CD4-positive, alpha-beta T cell treated with Interleukin-6 for 4 hours (primary cell): ENCODE data around the gene TRIM9.
"Not testable (repeated sequence)": the region's sequence is repeated elsewhere in the genome, so short reads cannot be mapped to it uniquely, and the experiment has no call there.

ENCODE experiments used
- DNase-seq: peaks from one replicate; pipeline ENCODE4 v3.0.0-alpha.2; 2020; ENCODE audit warnings: mixed read lengths

Gene TRIM9

GRCh38 chr14:50956421-50956820 lies 138.5 kb downstream of the TRIM9 start:
- not testable (repeated sequence) for DNase-seq

- no peak for DNase-seq
Observed at GRCh38 chr14:50955373-50956043, 139.4 kb downstream of the TRIM9 start.

GRCh38 chr14:50954811-50955372 lies 140.0 kb downstream of the TRIM9 start:
- DNase-seq: no peak

DNA sequence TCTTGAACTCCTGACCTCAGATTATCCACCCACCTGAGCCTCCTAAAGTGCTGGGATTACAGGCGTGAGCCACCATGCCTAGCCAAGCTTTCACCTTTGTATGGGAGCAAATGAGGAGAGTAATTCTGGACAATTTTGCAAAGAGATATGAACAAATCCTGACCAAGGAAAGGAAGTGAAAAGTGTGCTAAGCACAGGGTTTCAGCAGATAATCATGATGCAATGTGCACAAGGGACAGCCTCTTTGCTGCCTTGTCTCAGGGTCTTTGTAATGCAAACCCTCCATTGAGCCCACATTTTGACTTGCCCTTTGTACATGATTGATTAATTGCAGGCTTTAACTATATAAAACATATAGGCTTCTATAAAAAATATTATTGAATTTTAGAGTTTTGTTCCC lies 141.4 kb downstream of the TRIM9 start:
- DNase-seq: no peak

DNA sequence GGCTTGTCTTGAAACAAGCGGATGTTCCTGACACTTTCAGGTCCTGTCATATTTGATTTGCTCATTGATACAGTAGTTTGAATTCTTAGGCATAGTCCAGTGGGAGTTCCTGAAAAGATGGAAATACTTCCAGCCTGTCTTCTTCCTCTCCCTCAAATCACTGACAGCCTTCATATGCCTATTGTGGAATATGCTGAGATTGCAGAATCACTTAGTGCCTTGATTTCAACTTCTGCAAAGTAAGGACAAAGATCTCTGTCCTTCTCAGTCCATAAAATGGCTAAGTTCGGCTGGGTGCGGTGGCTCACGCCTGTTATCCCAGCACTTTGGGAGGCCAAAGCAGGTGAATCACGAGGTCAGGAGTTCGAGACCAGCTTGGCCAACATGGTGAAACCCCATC lies 143.9 kb downstream of the TRIM9 start:
- DNase-seq: no peak

DNA sequence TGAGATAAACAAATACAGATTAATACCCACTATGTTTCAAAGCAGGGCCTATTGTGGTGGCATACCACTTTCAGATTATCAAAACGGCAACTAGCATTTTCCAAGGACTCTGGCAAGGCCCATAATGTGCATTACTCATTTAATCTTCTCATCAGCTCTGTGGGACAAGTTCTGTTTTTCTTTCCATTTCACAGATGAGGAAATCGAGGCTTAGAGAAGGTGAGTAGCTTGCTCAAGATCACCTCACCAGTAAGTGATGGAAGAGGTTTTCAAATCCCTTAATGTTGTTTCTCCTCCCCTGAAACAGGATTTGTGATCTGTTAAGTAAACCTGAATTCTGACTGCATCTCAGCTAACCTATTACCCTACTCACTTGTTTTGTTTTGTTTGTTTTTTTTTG lies 146.7 kb downstream of the TRIM9 start:
- DNase-seq: no peak

DNA sequence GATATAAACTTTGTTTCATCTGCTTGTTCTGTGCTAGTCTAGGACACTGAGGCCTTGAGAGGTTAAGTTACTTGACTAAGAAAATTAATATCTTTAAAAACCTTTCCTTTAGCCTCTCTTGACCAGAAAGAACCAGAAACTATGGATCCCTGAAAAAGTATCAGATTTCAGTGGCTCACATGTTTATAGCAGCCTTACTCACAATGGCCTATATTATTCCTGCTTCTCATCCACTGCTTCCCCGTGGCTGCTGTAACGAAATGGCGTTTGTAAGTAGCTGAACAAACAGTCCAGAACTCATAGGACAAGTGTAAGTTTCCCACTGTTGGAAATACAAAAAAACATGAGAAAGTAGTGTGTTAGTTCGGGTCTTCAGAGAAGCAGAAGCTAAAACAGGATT lies 147.5 kb downstream of the TRIM9 start:
- no peak for DNase-seq

- no peak for DNase-seq
Observed at GRCh38 chr14:50946234-50946935, 148.5 kb downstream of the TRIM9 start.

GRCh38 chr14:50944647-50945413 lies 150.1 kb downstream of the TRIM9 start:
- DNase-seq: no peak

- peak; percentile 30 for DNase-seq
Observed at GRCh38 chr14:50943943-50944646, 150.8 kb downstream of the TRIM9 start, which contains the start of gene PYGL. Gene PYGL, minus strand, starts transcription at chr14:50944483. Its CDS starts 80 bp downstream, at chr14:50944403.

GRCh38 chr14:50943261-50943942 lies 151.5 kb downstream of the TRIM9 start:
- no peak for DNase-seq

- not testable (repeated sequence) for DNase-seq
Observed at GRCh38 chr14:50941638-50942037, 153.3 kb downstream of the TRIM9 start.

DNA sequence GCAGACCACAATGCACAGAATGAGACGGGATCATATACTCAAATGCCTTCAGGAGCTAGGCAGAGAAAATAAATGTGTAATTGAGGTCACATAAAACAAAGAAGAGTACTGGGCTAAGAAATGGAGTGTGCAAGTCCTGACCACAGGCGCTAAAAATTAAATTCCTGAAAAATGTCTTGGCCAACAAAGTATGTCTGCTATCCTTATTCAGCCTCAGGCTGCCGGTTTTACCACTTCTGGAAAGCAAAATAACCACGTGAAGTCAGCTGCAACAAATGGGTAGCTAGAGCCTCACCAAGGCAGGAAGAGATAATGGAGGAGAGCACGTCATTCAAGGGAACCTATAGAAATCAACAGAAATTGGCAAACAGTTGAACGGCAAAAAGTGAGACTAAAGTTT lies 153.8 kb downstream of the TRIM9 start:
- DNase-seq: no peak

DNA sequence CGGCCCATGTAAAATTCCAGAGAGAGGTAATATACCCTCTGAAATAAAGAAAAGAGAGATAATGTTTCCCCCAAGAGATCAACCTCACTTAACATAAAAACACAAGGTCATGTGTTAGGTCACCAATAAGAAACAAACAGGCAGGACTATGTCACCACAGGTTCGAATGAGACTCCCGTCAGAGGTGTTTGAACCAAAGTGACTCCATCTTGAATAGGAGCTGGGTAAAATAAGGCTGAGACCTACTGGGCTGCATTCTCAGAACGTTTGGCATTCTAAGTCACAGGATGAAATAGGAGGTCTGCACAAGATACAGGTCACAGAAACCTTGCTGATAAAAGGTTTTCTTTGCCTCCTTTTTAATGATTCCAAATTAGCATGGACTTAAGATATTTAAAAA lies 157.1 kb downstream of the TRIM9 start:
- DNase-seq: no peak

DNA sequence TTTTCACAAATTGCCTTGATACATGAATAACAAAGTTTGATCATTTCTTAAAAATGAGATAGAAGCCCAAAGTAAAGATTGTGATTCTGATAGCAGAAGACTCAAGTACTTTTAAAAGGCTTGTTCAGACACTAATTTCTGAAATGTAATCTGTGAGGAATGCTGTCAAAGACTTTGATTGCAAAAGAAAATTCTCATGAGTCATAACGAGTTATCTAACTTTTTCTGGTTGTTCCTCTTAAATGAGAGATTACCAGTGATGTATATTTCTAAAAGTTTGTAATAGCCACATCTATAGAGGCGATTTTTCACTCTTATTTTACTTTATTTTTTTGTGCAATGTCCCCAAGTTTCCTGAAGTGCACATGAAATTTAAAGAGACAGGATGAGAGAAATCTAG lies 157.6 kb downstream of the TRIM9 start:
- no peak for DNase-seq

- DNase-seq: no peak
Observed at GRCh38 chr14:50936882-50937281, 158.0 kb downstream of the TRIM9 start.

DNA sequence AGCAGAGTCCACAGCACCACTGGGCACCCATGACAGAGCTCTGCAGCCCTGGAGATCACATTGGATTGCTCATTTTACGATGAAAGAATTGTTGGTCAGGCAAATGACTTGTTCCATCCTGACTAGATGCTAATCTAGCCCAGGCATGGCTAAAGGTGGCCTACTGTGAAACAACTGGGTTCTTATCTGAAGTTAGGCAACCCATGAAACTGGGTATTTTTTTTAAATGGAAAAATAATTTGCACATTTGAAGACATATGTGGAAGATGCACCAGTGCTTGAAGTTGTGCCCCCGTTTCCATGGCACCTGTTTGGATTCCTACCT lies 158.9 kb downstream of the TRIM9 start:
- DNase-seq: no peak

GRCh38 chr14:50935126-50936015 lies 159.5 kb downstream of the TRIM9 start:
- DNase-seq: no peak

DNA sequence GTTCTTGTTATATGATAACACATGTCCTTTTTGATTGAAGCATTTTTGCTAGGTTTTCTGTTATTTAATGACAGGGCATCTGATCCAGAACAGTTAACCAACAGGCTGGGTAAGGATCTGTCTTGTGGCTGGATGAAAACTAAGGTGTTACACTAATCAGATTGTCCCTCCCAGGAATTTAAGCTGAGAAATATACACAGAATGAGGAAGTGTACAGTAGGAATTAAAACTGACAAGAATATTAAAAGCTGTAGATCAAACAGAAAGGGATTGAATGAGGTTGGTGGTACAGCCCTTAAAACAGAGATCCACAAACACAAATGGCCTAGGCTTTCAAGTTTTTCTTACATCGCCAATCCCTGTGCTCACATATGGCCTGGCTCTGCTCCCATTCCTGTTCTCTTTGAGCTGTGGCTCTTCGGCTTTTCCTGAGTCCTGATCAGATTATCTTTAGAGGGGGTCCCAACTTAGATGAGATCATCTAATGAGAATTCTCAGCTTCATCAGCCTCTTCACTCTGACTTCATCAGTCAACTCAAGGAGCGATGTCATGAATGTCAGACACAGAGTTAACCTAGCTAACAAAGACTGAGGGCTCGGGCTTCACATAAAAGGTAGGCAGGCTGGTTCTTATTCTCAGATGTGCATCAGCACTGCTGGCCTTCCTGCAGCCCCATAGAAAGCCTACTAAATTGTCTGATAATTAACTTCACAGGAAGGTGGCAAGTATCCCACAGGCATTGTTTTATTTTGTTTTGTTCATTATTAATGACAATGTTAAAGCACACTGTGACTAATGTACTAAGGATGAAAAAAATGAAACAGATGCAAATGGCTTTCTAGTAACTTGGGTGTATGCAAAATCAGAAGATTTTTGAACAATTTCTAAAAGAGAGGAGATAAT lies 162.1 kb downstream of the TRIM9 start:
- no peak for DNase-seq

DNA sequence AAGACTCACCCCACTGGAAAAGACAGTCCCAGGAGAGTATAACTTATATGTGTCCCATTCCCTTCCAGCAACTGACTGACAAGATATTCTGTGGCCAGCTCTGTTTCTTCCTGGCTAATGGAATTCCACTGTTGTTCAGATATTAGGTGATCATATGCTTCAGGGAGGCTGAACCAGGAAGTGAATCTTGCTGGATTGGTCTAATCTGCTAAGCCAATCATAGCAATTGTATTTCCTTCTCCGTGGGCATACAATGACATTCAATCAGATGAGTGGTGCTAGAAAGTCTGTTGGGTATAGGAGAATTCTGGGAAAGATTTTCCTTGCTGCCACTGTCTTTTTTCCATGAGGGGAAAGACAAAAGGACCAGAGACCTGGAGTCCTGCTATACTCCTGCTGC lies 162.7 kb downstream of the TRIM9 start:
- no peak for DNase-seq
